Fibroblast of skin of right biceps (primary cell): ENCODE data around the gene LIMK2.
"Not testable (repeated sequence)": the region's sequence is repeated elsewhere in the genome, so short reads cannot be mapped to it uniquely, and the experiment has no call there.

ENCODE experiments used
- DNase-seq: peaks from one replicate; pipeline ENCODE4 v3.0.0-alpha.2; 2013

Gene LIMK2

GRCh38 chr22:31212783-31213629 is 908 bp downstream of the LIMK2 start:
- DNase-seq, result no peak

DNA sequence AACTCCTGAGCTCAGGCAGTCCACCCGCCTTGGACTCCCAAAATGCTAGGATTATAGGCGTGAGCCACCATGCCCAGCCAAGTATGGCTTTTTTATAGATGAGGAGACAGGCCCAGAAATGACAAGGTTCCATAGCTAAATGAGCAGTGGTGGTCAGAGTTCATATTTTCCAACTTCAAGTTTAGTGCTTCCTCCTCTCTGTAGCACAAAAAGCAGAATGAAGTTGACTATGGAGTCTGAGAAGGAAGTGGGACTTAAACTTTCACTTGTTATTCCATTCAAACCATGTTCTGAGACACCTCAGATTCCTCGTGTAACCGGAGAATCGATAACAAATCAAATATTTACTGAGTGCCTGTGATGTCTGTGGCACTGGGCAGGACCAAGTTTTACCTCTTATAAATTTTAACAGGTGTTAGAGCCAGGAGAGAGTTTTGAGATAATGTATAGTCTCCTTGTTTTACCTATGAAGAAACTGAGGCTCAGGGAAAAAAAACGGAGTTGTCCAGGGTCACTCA is 3.0 kb downstream of the LIMK2 start:
- DNase-seq, result no peak

DNA sequence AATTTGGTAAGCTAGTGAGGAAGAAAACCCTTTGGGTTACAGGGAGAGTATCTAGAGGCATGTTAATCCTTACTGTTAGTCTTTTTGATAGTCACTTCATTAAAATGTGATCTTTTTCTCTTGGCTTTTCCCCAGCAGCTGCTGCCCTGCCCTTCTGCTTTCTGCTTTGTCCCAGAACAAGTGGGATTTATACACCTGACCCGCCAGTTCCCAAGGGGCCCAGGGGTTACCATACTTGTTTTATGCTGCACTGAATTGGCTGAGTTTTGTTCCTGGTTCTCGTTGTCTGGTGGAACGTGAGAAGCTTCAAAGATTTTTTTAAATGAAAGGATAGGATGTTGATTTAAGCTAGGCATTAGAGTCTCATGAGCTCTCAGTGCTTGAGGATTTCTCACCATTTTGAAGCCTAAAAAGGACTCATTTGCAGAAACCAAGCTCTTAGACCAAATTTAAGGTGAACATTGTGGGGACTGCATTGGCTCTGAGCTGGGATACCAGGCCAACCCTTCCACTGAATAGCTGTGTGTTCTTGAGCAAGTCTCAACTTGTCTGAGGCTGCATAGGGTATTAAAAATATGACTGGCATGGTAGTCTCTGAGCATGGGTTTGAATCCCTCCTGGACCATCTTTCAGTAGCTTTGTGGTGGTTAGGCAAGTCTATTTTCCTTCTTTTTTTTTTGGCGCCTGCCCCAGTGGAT is 6.6 kb downstream of the LIMK2 start:
- no peak for DNase-seq

GRCh38 chr22:31221084-31221483 is 9.0 kb downstream of the LIMK2 start:
- DNase-seq, result no peak

DNA sequence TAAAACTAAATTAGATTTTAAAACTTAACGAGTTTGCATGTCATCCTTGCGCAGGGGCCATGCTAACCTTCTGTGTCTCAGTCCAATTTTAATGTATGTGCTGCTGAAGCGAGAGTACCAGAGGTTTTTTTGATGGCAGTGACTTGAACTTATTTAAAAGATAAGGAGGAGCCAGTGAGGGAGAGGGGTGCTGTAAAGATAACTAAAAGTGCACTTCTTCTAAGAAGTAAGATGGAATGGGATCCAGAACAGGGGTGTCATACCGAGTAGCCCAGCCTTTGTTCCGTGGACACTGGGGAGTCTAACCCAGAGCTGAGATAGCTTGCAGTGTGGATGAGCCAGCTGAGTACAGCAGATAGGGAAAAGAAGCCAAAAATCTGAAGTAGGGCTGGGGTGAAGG is 10.6 kb downstream of the LIMK2 start:
- no peak for DNase-seq

DNA sequence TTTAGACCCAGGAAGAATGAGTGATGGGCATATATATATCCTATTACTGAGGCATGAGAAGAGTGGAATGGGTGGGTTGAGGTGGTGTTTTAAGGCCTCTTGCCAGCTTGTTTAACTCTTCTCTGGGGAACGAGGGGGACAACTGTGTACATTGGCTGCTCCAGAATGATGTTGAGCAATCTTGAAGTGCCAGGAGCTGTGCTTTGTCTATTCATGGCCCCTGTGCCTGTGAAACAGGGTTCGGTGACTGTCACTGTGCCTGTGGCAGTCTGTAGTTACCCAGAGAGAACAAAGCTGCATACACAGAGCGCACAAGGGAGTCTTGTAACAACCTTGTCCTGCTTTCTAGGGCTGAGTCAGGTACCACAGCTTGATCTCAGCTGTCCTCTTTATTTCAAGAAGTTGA is 11.7 kb downstream of the LIMK2 start:
- DNase-seq, result no peak

GRCh38 chr22:31224691-31225090 is 12.6 kb downstream of the LIMK2 start:
- not testable (repeated sequence) for DNase-seq

DNA sequence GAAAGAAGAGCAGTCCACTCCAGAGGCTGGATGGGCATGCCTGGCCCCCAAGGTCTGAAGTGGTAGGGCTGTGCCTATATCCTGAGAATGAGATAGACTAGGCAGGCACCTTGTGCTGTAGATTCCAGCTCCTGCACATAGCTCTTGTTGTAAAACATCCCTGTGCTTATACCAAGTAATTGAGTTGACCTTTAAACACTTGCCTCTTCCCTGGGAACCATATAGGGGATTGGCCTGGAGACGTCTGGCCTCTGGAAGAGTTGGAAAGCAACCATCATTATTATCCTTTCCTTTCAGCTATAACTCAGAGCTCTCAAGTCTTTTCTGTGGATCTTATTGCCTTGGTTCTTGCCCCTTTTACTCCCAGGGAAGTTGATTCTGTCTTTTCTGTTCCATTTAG is 15.1 kb downstream of the LIMK2 start:
- no peak for DNase-seq

GRCh38 chr22:31229402-31230079 is 17.4 kb downstream of the LIMK2 start:
- peak; percentile 38 for DNase-seq

DNA sequence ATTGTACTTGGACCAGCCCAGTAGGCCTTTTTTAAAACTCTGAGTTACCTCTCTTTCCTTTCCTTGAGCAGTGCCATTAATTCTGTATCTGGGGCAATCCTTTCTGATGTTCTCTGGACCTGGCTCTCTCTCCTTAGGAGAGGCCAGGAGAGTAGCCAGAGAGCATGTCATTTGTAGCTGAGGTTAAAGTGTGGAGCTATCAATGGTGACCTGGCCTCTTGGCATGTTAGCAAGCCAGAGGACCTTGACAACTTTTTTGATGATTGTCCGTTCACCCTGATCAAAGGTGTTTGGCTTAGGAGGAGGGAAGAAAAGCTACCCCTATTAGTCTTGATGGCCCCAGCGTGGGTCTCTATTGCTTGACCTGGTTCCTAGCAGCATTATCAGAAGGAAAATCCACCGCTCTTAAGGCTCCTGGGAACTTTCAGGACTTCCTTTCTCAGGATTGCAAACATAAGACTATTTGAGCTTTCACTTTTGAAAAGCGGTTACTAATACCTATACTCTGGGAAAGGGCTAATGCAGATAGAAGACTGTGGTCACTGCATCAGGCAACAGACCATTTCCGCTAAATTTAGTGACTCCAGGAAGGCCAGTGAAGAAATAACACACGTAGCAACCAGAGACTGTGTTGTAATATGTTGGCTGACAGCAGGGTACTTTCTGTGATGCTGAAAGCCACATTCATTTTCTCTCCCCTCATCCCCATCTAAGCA is 18.2 kb downstream of the LIMK2 start:
- no peak for DNase-seq

GRCh38 chr22:31230871-31231621 is 18.9 kb downstream of the LIMK2 start:
- peak; percentile 42 for DNase-seq

DNA sequence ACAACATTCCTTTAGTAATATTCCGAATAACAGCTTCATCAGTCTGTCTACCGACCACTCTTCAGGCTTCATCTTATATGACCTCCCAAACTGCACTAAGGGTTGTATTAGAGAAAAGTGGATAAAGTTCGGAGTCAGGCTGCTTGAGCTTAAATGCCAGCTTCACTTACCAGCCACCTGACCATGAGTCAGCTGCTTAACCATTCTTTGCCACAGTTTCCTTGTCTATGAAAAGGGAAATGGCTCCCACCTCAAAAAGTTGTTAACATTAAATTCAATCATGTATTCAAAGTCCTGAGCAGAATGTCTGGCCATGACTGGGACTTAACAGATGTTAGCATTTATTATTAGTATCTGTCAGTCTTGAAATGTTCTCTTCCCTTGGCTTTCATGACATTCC is 20.9 kb downstream of the LIMK2 start:
- no peak for DNase-seq

DNA sequence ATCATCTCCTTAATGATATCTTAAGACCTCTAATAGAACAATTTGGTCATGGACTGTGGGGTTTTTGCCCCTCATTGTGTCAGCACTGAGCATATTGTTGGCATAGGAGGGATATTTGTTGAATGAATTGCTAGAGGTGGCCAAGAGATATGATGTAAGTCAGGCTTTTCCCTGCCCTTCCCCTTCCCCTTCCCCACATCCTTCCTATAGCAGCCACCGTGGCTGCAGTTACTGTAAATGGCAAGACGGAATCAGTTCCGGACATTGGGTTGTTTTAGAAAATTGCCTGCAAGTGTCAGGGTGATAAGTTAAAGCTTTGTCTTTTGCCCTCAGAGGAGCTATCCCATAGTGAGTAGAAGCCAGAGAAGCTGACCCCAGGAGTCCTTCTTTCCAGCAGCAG is 23.0 kb downstream of the LIMK2 start:
- peak; percentile 27 for DNase-seq

GRCh38 chr22:31236044-31236443 is 23.9 kb downstream of the LIMK2 start:
- DNase-seq, result not testable (repeated sequence)

DNA sequence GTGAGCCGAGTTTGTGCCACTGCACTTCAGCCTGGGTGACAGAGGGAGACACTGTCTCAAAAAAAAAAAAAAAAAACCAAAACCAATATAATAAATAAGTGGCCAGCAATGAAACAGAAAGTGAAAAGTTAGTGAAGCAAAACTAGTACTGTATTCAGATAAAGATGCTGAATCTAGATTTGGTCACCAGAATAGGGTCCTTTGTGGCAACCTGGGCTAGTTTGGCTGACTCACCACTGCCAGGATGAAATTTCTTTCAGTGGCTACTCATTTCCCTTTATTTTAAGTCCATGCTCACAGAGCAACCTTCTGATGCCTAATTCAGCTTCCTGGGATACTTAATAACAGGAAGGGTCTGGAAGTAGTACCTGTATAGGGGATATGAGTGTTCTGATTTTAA is 26.0 kb downstream of the LIMK2 start:
- no peak for DNase-seq

- no peak for DNase-seq
These were observed 27.8 kb downstream of the LIMK2 start for GRCh38 chr22:31239771-31240370.

GRCh38 chr22:31241200-31241599 is 29.1 kb downstream of the LIMK2 start:
- DNase-seq, result peak; percentile 28

DNA sequence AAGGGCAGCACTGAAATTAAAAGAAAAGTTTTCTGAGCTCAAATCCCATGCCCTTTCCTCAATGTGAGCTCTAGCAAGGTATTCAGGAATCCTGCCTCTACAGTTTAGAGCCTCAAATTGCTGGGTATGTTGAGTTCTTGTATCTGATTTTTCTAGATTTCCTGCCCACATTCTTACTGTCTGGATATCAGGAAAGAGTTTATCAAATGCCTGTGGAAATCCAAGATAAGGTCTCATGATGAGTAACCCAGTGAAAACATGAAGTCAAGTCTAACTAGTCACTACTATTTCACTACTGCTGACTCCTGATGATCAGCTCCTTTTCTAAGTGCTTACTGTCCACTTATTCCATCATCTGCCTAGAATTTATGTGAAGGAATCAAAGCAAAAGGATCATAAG is 29.8 kb downstream of the LIMK2 start:
- DNase-seq, result peak; percentile 88

DNA sequence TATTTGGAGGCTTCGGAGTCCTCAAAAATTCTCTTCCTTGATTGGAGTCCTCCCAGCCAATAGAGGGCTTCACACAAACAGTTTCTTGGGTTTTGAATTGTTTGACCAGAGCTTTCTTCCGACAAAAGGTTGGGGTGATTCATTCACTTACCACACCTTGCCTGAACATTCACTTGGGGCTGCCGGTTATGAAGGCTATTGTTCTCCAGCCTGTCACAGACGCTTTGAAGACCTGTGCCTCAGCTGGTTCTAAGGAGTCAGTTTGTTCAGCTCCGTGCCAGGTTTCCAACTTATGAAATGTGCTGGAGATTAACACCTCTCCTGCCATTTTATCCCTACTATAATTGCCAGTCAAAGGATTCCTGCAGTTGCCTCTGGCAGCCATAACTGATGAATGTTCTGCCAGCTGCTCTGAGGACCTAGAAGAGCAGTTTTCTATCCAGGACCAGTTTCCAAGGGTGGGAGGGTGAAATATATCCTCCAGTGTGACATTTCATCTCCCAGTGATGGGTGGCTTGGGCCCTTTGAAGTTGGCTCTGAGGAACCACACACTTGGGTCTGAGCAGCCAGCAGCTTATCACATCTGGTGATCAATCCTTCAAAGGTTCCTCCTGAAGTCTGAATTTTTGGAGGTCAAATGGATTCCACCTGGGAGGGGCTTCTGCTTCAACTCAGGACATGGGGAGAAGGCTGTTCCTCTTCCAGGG is 31.4 kb downstream of the LIMK2 start:
- DNase-seq, result peak; percentile 41

GRCh38 chr22:31244046-31244942 is 32.2 kb downstream of the LIMK2 start:
- DNase-seq, result peak; percentile 96
